Sigmoid colon (tissue), 7 donors: ENCODE measurements around the gene ABCA13. TPM values are rescaled to one million over a fixed set of nuclear protein-coding genes. Genes with fewer than 3 reads are reported as not detected.

Experiments
- DNase-seq: peaks from one replicate; pipeline ENCODE4 v3.0.0-alpha.2; 2019
- H3K27ac ChIP-seq, 4 donors: fragments of 200-600 bp; sonication (generic); one replicate each; pipeline ENCODE4 v1.5.1; 2016 to 2019; ENCODE audit warnings: mild to moderate bottlenecking in 1 of 4
- H3K27me3 ChIP-seq, 3 donors: fragments of 200-600 bp; sonication (generic); one replicate each; pipeline ENCODE4 v1.5.1; 2019; ENCODE audit warnings: mild to moderate bottlenecking in 1 of 3
- H3K36me3 ChIP-seq, 4 donors: fragments of 200-600 bp; sonication (generic); one replicate each; pipeline ENCODE4 v1.5.1; 2016 to 2019
- H3K4me1 ChIP-seq, 4 donors: fragments of 200-600 bp; sonication (generic); one replicate each; pipeline ENCODE4 v1.5.1; 2017 to 2019
- H3K4me3 ChIP-seq, 4 donors: fragments of 200-600 bp; sonication (generic); one replicate each; pipeline ENCODE4 v1.5.1; 2017 to 2019; ENCODE audit warnings: mild to moderate bottlenecking in 2 of 4, moderate library complexity in 1 of 4
- H3K9me3 ChIP-seq, 4 donors: fragments of 200-600 bp in 3 of 4; sonication (generic) in 3 of 4; one replicate each; pipeline versions ENCODE4 v1.5.1 to v1.6.1; 2013 to 2019
- CTCF ChIP-seq, 4 experiments: fragments of 450-650 bp in 3 of 4; fragments of 200-600 bp in 1 of 4; IDR thresholded peaks; one replicate each; pipeline ENCODE4 v1.5.1; 2016 to 2019; ENCODE audit warnings: antibody characterized with exemption in 4 of 4, mild to moderate bottlenecking in 3 of 4, moderate library complexity in 2 of 4
- EP300 ChIP-seq, 4 donors: sonication (generic); formaldehyde crosslinking; IDR thresholded peaks; one replicate each; pipeline ENCODE4 v1.6.1; 2017; ENCODE audit warnings: antibody characterized with exemption in 4 of 4
- POLR2A ChIP-seq, 2 donors: fragments of 450-650 bp; IDR thresholded peaks; one replicate each; pipeline ENCODE4 v1.6.1; 2016; ENCODE audit warnings: antibody characterized with exemption in 2 of 2, mild to moderate bottlenecking in 2 of 2, moderate library complexity in 2 of 2
- POLR2AphosphoS5 ChIP-seq, 4 donors: sonication (generic); formaldehyde crosslinking; IDR thresholded peaks; one replicate each; pipeline ENCODE4 v1.6.1; 2017; ENCODE audit warnings: antibody characterized with exemption in 4 of 4
- WGBS, 2 donors: extraction: QIAGEN DNeasy Blood & Tissue Kit; methylation state at CpG; one replicate each; pipeline ENCODE4 v1.1.7; 2013; 5-methylcytosine and 5-hydroxymethylcytosine counted together
- intact Hi-C: fragments of 100-400 bp; cut with DNase I; formaldehyde crosslinking; loops from one replicate; pipeline ENCODE4 v1.15.1; 2023
- polyA plus RNA-seq, 3 donors: library from polyadenylated mRNA; stranded (reverse); fragments of 200-250 nt; gene quantifications; one replicate each; pipeline ENCODE4 v1.2.3, GENCODE V29; 2013
- total RNA-seq, 4 donors: library from RNA; depleted of rRNA; stranded (reverse); fragments of >200 nt; gene quantifications; one replicate each; pipeline ENCODE4 v1.1.0, GENCODE V29; 2016
- donor health status: healthy with polysubstance abuse.
- donor health status: Bipolar disorder and iron deficiency.
- donor health status: healthy.

Gene ABCA13
- total and polyA plus RNA-seq, 7 donors = under 0.01 to 0.71 (median 0.14) TPM; not detected in 2

DNA sequence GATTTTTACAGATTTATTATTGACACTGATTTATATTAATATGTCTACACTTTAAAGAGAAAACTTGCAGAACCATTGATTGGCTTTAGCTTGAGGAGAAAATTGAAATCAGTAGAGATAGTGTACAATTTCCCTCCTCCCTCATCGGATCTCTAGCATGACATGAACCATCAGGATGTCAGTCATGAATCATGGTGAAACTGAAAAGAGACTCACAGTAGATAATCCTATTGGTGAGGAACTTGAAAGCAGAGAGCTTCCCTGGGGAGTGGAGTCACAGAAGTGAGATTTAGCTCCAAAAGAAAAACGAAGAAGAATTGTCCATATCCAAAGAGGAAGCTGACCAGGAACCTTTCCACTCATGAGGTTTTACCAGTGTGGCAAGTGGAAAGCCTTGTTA is 346.8 kb downstream of the ABCA13 start:
- intact Hi-C loops = no loop called here
- Histone ChIP-seq H3K9me3 (no peaks in the 10 kb centered on the region), H3K27me3 (no peaks in the 10 kb centered on the region), H3K36me3 (no peaks in the 10 kb centered on the region), H3K27ac (no peak overlapping the region), H3K4me3 (no peak overlapping the region), H3K4me1 (no peaks in the 10 kb centered on the region)
- TF ChIP-seq CTCF (IDR thresholded peaks at IDR 0.05) (no peak), POLR2A (IDR thresholded peaks at IDR 0.05) (no peak), POLR2AphosphoS5 (IDR thresholded peaks at IDR 0.05) (no peak), EP300 (IDR thresholded peaks at IDR 0.05) (no peak)
- DNase-seq = no peak
- WGBS, 2 donors = 74% methylated on average over 2 of the region's 2 CpGs

GRCh38 chr7:48522692-48523091 is 351.4 kb downstream of the ABCA13 start:
- intact Hi-C loops = no loop called here
- Histone ChIP-seq H3K4me1 (no peaks in the 10 kb centered on the region), H3K27me3 (no peaks in the 10 kb centered on the region), H3K4me3 (no peak overlapping the region), H3K27ac (no peak overlapping the region), H3K36me3 (no peaks in the 10 kb centered on the region), H3K9me3 (no peaks in the 10 kb centered on the region)
- TF ChIP-seq POLR2AphosphoS5 (IDR thresholded peaks at IDR 0.05) (no peak), CTCF (IDR thresholded peaks at IDR 0.05) (no peak), POLR2A (IDR thresholded peaks at IDR 0.05) (no peak), EP300 (IDR thresholded peaks at IDR 0.05) (no peak)
- DNase-seq = no peak

DNA sequence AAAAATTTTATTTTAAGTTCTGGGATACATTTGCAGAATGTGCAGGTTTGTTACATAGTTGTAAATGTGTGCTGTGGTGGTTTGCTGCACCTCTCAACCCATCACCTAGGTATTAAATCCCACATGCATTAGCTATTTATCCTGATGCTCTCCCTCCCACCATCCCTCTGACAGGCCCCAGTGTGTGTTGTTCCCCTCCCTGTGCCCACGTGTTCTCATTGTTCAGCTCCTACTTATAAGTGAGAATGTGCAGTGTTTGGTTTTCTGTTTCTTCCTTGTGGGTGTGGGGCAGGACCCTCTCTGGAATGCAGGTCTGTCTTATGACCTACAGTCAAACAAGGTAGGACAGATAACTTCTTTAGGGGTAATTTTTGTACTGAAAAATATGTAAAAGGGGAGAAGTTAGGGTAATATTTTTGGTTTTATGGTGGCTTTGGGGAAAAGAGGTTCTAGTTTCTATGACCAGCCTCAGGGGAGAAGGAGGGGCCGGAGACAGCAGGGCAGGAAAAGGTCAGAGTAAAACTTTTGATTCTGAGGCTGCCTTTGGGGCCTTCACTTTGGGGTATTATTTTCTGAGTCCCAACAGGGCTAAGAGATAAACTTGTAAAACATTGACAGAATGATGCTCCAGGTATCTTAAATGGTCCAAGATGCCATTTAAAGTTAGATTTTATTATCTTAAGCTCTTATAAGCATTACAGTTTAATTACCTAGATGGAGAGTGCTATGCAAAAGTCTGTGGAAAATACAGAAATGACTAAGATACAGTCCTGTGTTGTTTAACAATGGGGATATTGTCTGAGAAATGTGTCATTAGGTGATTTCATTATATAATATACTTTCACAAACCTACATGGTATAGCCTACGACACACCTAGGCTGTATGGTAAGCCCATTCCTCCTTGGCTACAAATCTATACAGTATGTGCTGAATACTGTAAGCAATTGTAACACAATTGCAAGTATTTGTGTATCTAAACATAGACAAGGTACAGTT is 354.8 kb downstream of the ABCA13 start:
- Histone ChIP-seq H3K27ac (no peak overlapping the region), H3K4me3 (no peak overlapping the region), H3K9me3 (no peaks in the 10 kb centered on the region), H3K27me3 (no peaks in the 10 kb centered on the region), H3K4me1 (no peaks in the 10 kb centered on the region), H3K36me3 (no peaks in the 10 kb centered on the region)
- TF ChIP-seq EP300 (IDR thresholded peaks at IDR 0.05) (no peak), POLR2A (IDR thresholded peaks at IDR 0.05) (no peak), POLR2AphosphoS5 (IDR thresholded peaks at IDR 0.05) (no peak), CTCF (IDR thresholded peaks at IDR 0.05) (no peak)
- DNase-seq = no peak
- intact Hi-C loops = no loop called here
- WGBS, 2 donors = 59 to 71% methylated on average over 3 of the region's 3 CpGs

GRCh38 chr7:48528646-48529045 is 357.4 kb downstream of the ABCA13 start:
- TF ChIP-seq POLR2AphosphoS5 (IDR thresholded peaks at IDR 0.05) = no peak
- no peak for TF ChIP-seq CTCF (IDR thresholded peaks at IDR 0.05)
- TF ChIP-seq POLR2A (IDR thresholded peaks at IDR 0.05) = no peak
- no peak for TF ChIP-seq EP300 (IDR thresholded peaks at IDR 0.05)
- peaks cover 0 to 3% (median 0%) of the 10 kb centered on the region in 4 donors for H3K9me3 ChIP-seq
- intact Hi-C loops = no loop called here
- WGBS, 2 donors = 33 to 66% methylated on average over 1 of the region's 1 CpG
- H3K36me3 ChIP-seq = no peaks in the 10 kb centered on the region
- no peak overlapping the region for H3K27ac ChIP-seq
- DNase-seq = no peak
- H3K27me3 ChIP-seq = no peaks in the 10 kb centered on the region
- H3K4me3 ChIP-seq = no peak overlapping the region
- H3K4me1 ChIP-seq = no peaks in the 10 kb centered on the region
